ENCODE data around the gene EFNA3. TPM values are rescaled to one million over a fixed set of nuclear protein-coding genes. Genes with fewer than 3 reads are reported as not detected.
A peak's percentile ranks its signal among the peaks of the same experiment; 100 is the strongest.

EFNA3 gene
- total and polyA plus RNA-seq, 8 donors, result 0.52 to 1.2 (median 0.72) TPM

- peak; percentile 59 to 79 (median 66) for TF ChIP-seq CTCF (IDR thresholded peaks at IDR 0.05)
Measured at GRCh38 chr1:155044812-155045657, 33.6 kb upstream of the EFNA3 start.

GRCh38 chr1:155048449-155049334 lies 29.9 kb upstream of the EFNA3 start:
- FAIRE-seq (no peak), ATAC-seq (no peak), DNase-seq (peak in 1 of 6 donors; percentile 19)
- Histone ChIP-seq H3K36me3 (no peaks in the 10 kb centered on the region), H3K4me1 (peaks cover 0 to 18% (median 4%) of the 10 kb centered on the region in 3 donors), H3K9me3 (no peaks in the 10 kb centered on the region), H3K27me3 (no peaks in the 10 kb centered on the region), H3K27ac (no peak overlapping the region), H3K4me3 (no peak overlapping the region)
- 81 to 83% methylated on average over 8 of the region's 8 CpGs for WGBS, 2 donors
- intact Hi-C loops (cut with DNase I), result no loop called here
- TF ChIP-seq CTCF (IDR thresholded peaks at IDR 0.05), result no peak

More at GRCh38 chr1:155044812-155045657, 33.6 kb upstream of the EFNA3 start:
- Histone ChIP-seq H3K4me1 (peaks cover 0 to 12% (median 4%) of the 10 kb centered on the region in 3 donors), H3K4me3 (no peak overlapping the region), H3K27ac (peak overlapping the region in 2 of 4 donors; percentile 24 to 70), H3K9me3 (no peaks in the 10 kb centered on the region), H3K27me3 (no peaks in the 10 kb centered on the region), H3K36me3 (no peaks in the 10 kb centered on the region)
- 41 to 48% methylated on average over 7 of the region's 7 CpGs for WGBS, 2 donors
- DNase-seq, result peak; percentile 77 to 94 (median 90)
- FAIRE-seq, result no peak
- peak; percentile 97 to 99 (median 98) for ATAC-seq
- intact Hi-C loops (cut with DNase I), result loop anchor here in 1 of 3 donors (5.0 kb wide), 1 partner anchor 37 kb away; no protein-coding TSS in a partner anchor

- Histone ChIP-seq H3K36me3 (no peaks in the 10 kb centered on the region), H3K27me3 (no peaks in the 10 kb centered on the region), H3K4me1 (peaks cover 0 to 15% (median 4%) of the 10 kb centered on the region in 3 donors), H3K27ac (peak overlapping the region; percentile 36 to 85 (median 76)), H3K9me3 (no peaks in the 10 kb centered on the region), H3K4me3 (peak overlapping the region in 3 of 4 donors; percentile 64 to 78 (median 73))
- intact Hi-C loops (cut with DNase I), result no loop called here
- 19 to 22% methylated on average over 10 of the region's 10 CpGs for WGBS, 2 donors
- no peak for TF ChIP-seq CTCF (IDR thresholded peaks at IDR 0.05)
- ATAC-seq (no peak), FAIRE-seq (no peak), DNase-seq (peak in 1 of 6 donors; percentile 19)
Measured at GRCh38 chr1:155049651-155050559, 28.7 kb upstream of the EFNA3 start.

- FAIRE-seq (no peak), ATAC-seq (peak; percentile 85 to 93 (median 90))
Measured at GRCh38 chr1:155050560-155051341, 27.9 kb upstream of the EFNA3 start, which contains the start of gene ADAM15. TSS of gene ADAM15 (plus strand) at chr1:155051316. CDS start at chr1:155051387, 71 bp downstream.

More at GRCh38 chr1:155050560-155051341, 27.9 kb upstream of the EFNA3 start, which contains the start of gene ADAM15:
- Histone ChIP-seq H3K27me3 (no peaks in the 10 kb centered on the region), H3K9me3 (no peaks in the 10 kb centered on the region), H3K4me3 (peak within 1 kb of the TSS; percentile 64 to 78 (median 71)), H3K27ac (peak within 1 kb of the TSS; percentile 68 to 85 (median 76)), H3K36me3 (no peaks in the 10 kb centered on the region), H3K4me1 (peaks cover 0 to 15% (median 4%) of the 10 kb centered on the region in 3 donors)
- DNase-seq, result peak; percentile 77 to 98 (median 89)
- peak; percentile 77 to 96 (median 90) for TF ChIP-seq CTCF (IDR thresholded peaks at IDR 0.05)
- 1% methylated on average over 61 to 99 of the region's 99 CpGs for WGBS, 2 donors
- intact Hi-C loops (cut with DNase I), result no loop called here
